Lower lobe of right lung (tissue), 2 donors: ENCODE measurements around the gene MICALL2. TPM values are rescaled to one million over a fixed set of nuclear protein-coding genes. Genes with fewer than 3 reads are reported as not detected.

Experiments
- ATAC-seq, 2 donors: fragments of 200-7000 bp; cut with Tn5 transposase; one replicate each; pipeline ENCODE4 v1.9.1; 2020 to 2022; ENCODE audit warnings: mild to moderate bottlenecking in 2 of 2, moderate library complexity in 2 of 2
- DNase-seq: peaks from one replicate; pipeline ENCODE4 v3.0.0-alpha.2; 2020
- H3K27ac ChIP-seq: fragments of 200-600 bp; one replicate; pipeline ENCODE4 v1.8.0; 2022
- H3K27me3 ChIP-seq: fragments of 200-600 bp; one replicate; pipeline ENCODE4 v1.8.0; 2022; ENCODE audit warnings: low read depth
- H3K36me3 ChIP-seq: fragments of 200-600 bp; one replicate; pipeline ENCODE4 v1.8.0; 2022; ENCODE audit warnings: mild to moderate bottlenecking
- H3K4me1 ChIP-seq: fragments of 200-600 bp; one replicate; pipeline ENCODE4 v1.8.0; 2022
- H3K4me3 ChIP-seq: fragments of 200-600 bp; one replicate; pipeline ENCODE4 v1.8.0; 2022; ENCODE audit warnings: mild to moderate bottlenecking
- H3K9me3 ChIP-seq: fragments of 200-600 bp; one replicate; pipeline ENCODE4 v1.8.0; 2022
- intact Hi-C: fragments of 100-400 bp; cut with DNase I; formaldehyde crosslinking; loops from one replicate; pipeline ENCODE4 v1.11.0; 2022
- total RNA-seq: library from RNA; stranded (reverse); fragmentation: NEBNext Ultra II Directional; extraction: Animal tissue kit (Norgen Biotek cat#: 25700); gene quantifications from one replicate; pipeline ENCODE4 v1.2.1, GENCODE V29; 2021
- TF ChIP-seq, protein P1 (sequence below): fragments of 200-600 bp; IDR thresholded peaks from one replicate; pipeline ENCODE4 v1.8.0; 2022; ENCODE audit warnings: antibody characterized with exemption, mild to moderate bottlenecking
- donor health status: DM: no; HTN: yes; CAD: no; lungs with severe emphysema.

The MICALL2 gene
- total RNA-seq, 1 donor from 2014 or later: 28.9 TPM

GRCh38 chr7:1450987-1451386 lies 8.3 kb downstream of the MICALL2 start:
- TF ChIP-seq, protein P1, sequence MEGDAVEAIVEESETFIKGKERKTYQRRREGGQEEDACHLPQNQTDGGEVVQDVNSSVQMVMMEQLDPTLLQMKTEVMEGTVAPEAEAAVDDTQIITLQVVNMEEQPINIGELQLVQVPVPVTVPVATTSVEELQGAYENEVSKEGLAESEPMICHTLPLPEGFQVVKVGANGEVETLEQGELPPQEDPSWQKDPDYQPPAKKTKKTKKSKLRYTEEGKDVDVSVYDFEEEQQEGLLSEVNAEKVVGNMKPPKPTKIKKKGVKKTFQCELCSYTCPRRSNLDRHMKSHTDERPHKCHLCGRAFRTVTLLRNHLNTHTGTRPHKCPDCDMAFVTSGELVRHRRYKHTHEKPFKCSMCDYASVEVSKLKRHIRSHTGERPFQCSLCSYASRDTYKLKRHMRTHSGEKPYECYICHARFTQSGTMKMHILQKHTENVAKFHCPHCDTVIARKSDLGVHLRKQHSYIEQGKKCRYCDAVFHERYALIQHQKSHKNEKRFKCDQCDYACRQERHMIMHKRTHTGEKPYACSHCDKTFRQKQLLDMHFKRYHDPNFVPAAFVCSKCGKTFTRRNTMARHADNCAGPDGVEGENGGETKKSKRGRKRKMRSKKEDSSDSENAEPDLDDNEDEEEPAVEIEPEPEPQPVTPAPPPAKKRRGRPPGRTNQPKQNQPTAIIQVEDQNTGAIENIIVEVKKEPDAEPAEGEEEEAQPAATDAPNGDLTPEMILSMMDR: no peak
- Histone ChIP-seq H3K27me3 (no peaks in the 10 kb centered on the region), H3K27ac (no peak overlapping the region), H3K9me3 (no peaks in the 10 kb centered on the region), H3K36me3 (peaks cover 8% of the 10 kb centered on the region), H3K4me3 (no peak overlapping the region), H3K4me1 (peaks cover 48% of the 10 kb centered on the region)
- intact Hi-C loops: no loop called here
- no peak for ATAC-seq
- DNase-seq: no peak

DNA sequence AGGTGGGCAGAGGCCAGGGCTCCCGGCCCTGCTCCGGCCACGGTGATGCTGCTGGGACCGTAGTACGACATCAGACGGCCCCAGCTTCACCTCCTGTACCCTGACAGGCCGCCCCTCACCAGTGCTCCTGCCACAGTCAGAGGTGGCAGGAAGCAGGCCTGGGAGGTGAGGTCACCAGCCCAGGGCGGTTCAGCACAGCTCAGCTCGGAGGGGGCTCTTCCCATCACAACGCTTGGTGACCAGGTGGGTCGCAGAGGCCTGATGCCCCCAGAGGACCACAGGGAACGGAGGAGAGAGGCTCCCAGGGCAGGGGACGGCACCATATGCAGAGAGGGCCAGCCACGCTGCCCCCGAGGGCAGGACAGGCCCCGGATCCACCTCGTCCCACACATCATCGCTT lies 8.8 kb downstream of the MICALL2 start:
- Histone ChIP-seq H3K36me3 (peaks cover 8% of the 10 kb centered on the region), H3K27me3 (no peaks in the 10 kb centered on the region), H3K27ac (no peak overlapping the region), H3K4me1 (peaks cover 42% of the 10 kb centered on the region), H3K9me3 (no peaks in the 10 kb centered on the region), H3K4me3 (no peak overlapping the region)
- TF ChIP-seq, protein P1: no peak
- DNase-seq (no peak), ATAC-seq (no peak)
- intact Hi-C loops: no loop called here

GRCh38 chr7:1449951-1450350 lies 9.3 kb downstream of the MICALL2 start:
- Histone ChIP-seq H3K27me3 (no peaks in the 10 kb centered on the region), H3K4me1 (peaks cover 38% of the 10 kb centered on the region), H3K4me3 (no peak overlapping the region), H3K9me3 (no peaks in the 10 kb centered on the region), H3K36me3 (peaks cover 8% of the 10 kb centered on the region), H3K27ac (no peak overlapping the region)
- ATAC-seq (no peak), DNase-seq (no peak)
- intact Hi-C loops: no loop called here
- TF ChIP-seq, protein P1: no peak

GRCh38 chr7:1449501-1449900 lies 9.8 kb downstream of the MICALL2 start:
- no peak overlapping the region for H3K4me3 ChIP-seq
- no peaks in the 10 kb centered on the region for H3K9me3 ChIP-seq
- ATAC-seq: no peak
- TF ChIP-seq, protein P1: no peak
- DNase-seq: no peak
- H3K27me3 ChIP-seq: no peaks in the 10 kb centered on the region
- peaks cover 8% of the 10 kb centered on the region for H3K36me3 ChIP-seq
- no peak overlapping the region for H3K27ac ChIP-seq
- peaks cover 33% of the 10 kb centered on the region for H3K4me1 ChIP-seq
- intact Hi-C loops: no loop called here

- ATAC-seq (no peak), DNase-seq (no peak)
- no peaks in the 10 kb centered on the region for H3K9me3 ChIP-seq
- H3K27me3 ChIP-seq: no peaks in the 10 kb centered on the region
- intact Hi-C loops: no loop called here
- TF ChIP-seq, protein P1: no peak
- H3K36me3 ChIP-seq: peaks cover 8% of the 10 kb centered on the region
- H3K4me1 ChIP-seq: peaks cover 28% of the 10 kb centered on the region
- H3K27ac ChIP-seq: no peak overlapping the region
- no peak overlapping the region for H3K4me3 ChIP-seq
Observed at GRCh38 chr7:1448958-1449357, 10.3 kb downstream of the MICALL2 start.
